ENCODE results near the gene KCNK15. TPM values are rescaled to one million over a fixed set of nuclear protein-coding genes. Genes with fewer than 3 reads are reported as not detected.

Gene KCNK15
- total and polyA plus RNA-seq, 10 of the 15 experiments (the other 5 are each of a cell fraction or from before 2014, with no cell fraction given) = not detected

DNA sequence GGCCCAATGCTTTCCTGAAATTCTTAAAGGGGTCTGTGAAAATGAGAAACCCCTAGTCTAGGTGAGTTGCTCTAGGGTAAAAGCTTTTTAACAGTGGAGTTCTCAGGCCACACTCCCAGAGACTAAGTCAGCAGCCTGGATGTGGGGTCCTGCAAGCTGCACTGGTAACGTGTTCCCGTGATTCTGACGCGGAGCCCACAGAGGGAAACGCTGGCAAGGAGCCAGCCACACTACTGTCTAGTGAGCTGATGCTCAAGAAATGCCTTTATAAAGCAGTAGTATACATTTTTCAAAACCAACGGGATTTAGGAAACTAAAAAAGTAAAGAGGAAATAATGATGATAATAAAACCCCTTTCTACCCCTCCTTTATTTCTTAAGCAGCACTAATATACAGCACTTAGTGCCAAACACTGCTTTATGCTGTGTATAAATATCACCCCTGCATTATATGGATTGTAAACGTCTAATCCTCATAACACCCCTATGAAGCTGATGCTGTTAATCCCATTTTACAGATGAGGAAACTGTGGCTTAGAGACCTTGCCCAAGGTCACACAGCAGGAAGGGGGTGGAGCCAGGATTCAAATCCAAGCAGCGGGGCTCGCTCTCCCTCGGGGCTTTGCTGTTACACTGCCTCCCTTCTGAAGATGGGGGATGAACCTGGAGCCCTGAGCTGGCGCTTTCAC, 25.0 kb downstream of the KCNK15 start (continued):
- TF ChIP-seq, protein P1, sequence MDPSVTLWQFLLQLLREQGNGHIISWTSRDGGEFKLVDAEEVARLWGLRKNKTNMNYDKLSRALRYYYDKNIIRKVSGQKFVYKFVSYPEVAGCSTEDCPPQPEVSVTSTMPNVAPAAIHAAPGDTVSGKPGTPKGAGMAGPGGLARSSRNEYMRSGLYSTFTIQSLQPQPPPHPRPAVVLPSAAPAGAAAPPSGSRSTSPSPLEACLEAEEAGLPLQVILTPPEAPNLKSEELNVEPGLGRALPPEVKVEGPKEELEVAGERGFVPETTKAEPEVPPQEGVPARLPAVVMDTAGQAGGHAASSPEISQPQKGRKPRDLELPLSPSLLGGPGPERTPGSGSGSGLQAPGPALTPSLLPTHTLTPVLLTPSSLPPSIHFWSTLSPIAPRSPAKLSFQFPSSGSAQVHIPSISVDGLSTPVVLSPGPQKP (IDR thresholded peaks at IDR 0.05; ENCODE audit: low read depth, low read length) = no peak
- TF ChIP-seq EZH2 (IDR thresholded peaks at IDR 0.05; ENCODE audit: borderline replicate concordance, control insufficient read depth, low read depth, low read length) (no peak), SP1 (IDR thresholded peaks at IDR 0.05; ENCODE audit: low read depth, low read length) (no peak), ZZZ3 (IDR thresholded peaks at IDR 0.05; ENCODE audit: control insufficient read depth, insufficient read length, low read depth) (no peak), TCF12 (IDR thresholded peaks at IDR 0.05; ENCODE audit: low read depth, low read length) (no peak), RAD21 (IDR thresholded peaks at IDR 0.05; ENCODE audit: insufficient read depth, low read depth, low read length) (no peak)
- TF ChIP-seq, protein P2, sequence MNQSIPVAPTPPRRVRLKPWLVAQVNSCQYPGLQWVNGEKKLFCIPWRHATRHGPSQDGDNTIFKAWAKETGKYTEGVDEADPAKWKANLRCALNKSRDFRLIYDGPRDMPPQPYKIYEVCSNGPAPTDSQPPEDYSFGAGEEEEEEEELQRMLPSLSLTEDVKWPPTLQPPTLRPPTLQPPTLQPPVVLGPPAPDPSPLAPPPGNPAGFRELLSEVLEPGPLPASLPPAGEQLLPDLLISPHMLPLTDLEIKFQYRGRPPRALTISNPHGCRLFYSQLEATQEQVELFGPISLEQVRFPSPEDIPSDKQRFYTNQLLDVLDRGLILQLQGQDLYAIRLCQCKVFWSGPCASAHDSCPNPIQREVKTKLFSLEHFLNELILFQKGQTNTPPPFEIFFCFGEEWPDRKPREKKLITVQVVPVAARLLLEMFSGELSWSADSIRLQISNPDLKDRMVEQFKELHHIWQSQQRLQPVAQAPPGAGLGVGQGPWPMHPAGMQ (IDR thresholded peaks at IDR 0.05; ENCODE audit: borderline replicate concordance) = no peak

DNA sequence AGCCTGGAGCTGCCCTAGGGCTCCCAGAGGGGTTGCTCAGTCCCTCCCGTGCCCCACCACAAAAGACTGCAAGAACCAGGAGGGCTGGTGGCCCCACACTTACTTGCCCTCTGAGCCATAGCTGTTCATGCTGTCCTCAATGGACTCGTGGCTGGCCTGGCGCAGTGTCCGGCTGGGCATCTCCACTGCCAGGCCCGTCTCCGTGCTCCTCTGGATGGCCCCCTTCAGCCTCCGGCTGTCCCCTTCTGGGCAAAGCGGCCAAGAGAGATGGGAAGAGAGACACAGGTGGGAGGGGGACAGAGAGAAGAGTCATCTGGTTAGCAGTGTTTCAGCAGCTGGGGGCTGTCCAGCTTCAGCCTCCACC, 25.5 kb downstream of the KCNK15 start:
- Histone ChIP-seq H3K9ac (ENCODE audit: control insufficient read depth, insufficient read depth, low read length) (no peak overlapping the region), H3K4me1 (ENCODE audit: control insufficient read depth, insufficient read depth, low read length) (no peaks in the 10 kb centered on the region; the same call in 1 of the 2 replicates), H3K79me2 (ENCODE audit: control insufficient read depth, insufficient read depth, low read length) (no peaks in the 10 kb centered on the region), H3K36me3 (ENCODE audit: control insufficient read depth in 2 of 2, insufficient read depth in 2 of 2, low read length in 1 of 2) (no peaks in the 10 kb centered on the region), H3K27ac (ENCODE audit: control insufficient read depth, insufficient read depth) (no peak overlapping the region), H3K9me3 (replicated peaks; ENCODE audit: control insufficient read depth, insufficient read depth, low read length) (no peaks in the 10 kb centered on the region), H3K27me3 (replicated peaks in 1 of 2; ENCODE audit: control insufficient read depth in 2 of 2, insufficient read depth in 2 of 2, low read length in 1 of 2) (peaks cover 0 to 1% of the 10 kb centered on the region in 2 experiments; a peak in 1 of 4 replicates), H3K4me3 (no peak overlapping the region), H3K4me2 (ENCODE audit: control insufficient read depth, insufficient read depth) (no peak overlapping the region), H4K20me1 (ENCODE audit: control insufficient read depth, insufficient read depth) (no peaks in the 10 kb centered on the region), H2AFZ (ENCODE audit: control insufficient read depth, low read depth, low read length) (no peak overlapping the region)
- TF ChIP-seq MTA2 (IDR thresholded peaks at IDR 0.05; ENCODE audit: low read depth) = no peak
- FAIRE-seq = no peak
- in situ Hi-C loops (cut with MboI) (no loop called here), intact Hi-C loops (cut with micrococcal nuclease; ENCODE audit: unreplicated experiment) (no loop called here)
- BruUV-seq (replicated peaks) = no TSS peak
- DNase-seq (ENCODE audit: low read depth, low spot score) = no peak
- no peak for ATAC-seq
- WGBS (ENCODE audit: insufficient coverage, insufficient replicate concordance, low lambda C conversion rate, missing lambda C conversion rate) = 57% methylated on average over 7 of the region's 8 CpGs
- ChIA-PET CTCF (interaction anchor here (1.3 kb wide), 1 partner anchor 88 kb away, joined by 4 read pairs; no protein-coding TSS in a partner anchor), RAD21 (ENCODE audit: unreplicated experiment) (no interaction called here), POLR2A (interaction anchor here (0.5 kb wide), 1 partner anchor 42 kb away, joined by 4 read pairs; no protein-coding TSS in a partner anchor), SMC1A (ENCODE audit: uncharacterized antibody, unreplicated experiment) (no interaction called here)
